ENCODE results near the gene KLHL12. TPM values are rescaled to one million over a fixed set of nuclear protein-coding genes. Genes with fewer than 3 reads are reported as not detected.

Gene KLHL12
- polyA plus RNA-seq, 1 donor from 2014 or later, result 62.8 TPM

GRCh38 chr1:202860744-202861419 is 66.2 kb downstream of the KLHL12 start:
- H3K36me3 ChIP-seq (ENCODE audit: insufficient read depth, low read length), result no peaks in the 10 kb centered on the region
- no peaks in the 10 kb centered on the region for H3F3A ChIP-seq (ENCODE audit: insufficient read depth, low read length, poor library complexity, severe bottlenecking)
- peak overlapping the region; percentile 64 for H3K9ac ChIP-seq (ENCODE audit: low read length)
- no peaks in the 10 kb centered on the region for H3K9me3 ChIP-seq (ENCODE audit: low read length)
- peak overlapping the region; percentile 91 for H3K4me3 ChIP-seq (ENCODE audit: low read length)
- H3K79me2 ChIP-seq (replicated peaks; ENCODE audit: insufficient read depth, low read length), result no peaks in the 10 kb centered on the region
- peak overlapping the region; percentile 57 for H3K4me2 ChIP-seq (ENCODE audit: low read length)
- TF ChIP-seq CTCF (IDR thresholded peaks at IDR 0.05; ENCODE audit: poor library complexity, severe bottlenecking) (peak; percentile 24), MXI1 (conservative IDR thresholded peaks at IDR 0.05; ENCODE audit: poor library complexity, severe bottlenecking) (peak; percentile 49), EZH2 (IDR thresholded peaks at IDR 0.05; ENCODE audit: borderline replicate concordance, insufficient read depth, low read length, poor library complexity, severe bottlenecking) (no peak), TAF1 (IDR thresholded peaks at IDR 0.05; ENCODE audit: low read depth) (peak; percentile 53), EP300 (conservative IDR thresholded peaks at IDR 0.05; ENCODE audit: poor library complexity, severe bottlenecking) (no peak), RAD21 (conservative IDR thresholded peaks at IDR 0.05) (no peak), SMC3 (conservative IDR thresholded peaks at IDR 0.05; ENCODE audit: poor library complexity) (peak; percentile 12)
- H3K27ac ChIP-seq (ENCODE audit: low read length), result peak overlapping the region; percentile 37
- H2AFZ ChIP-seq (ENCODE audit: low read depth, low read length), result peak overlapping the region; percentile 73
- H4K20me1 ChIP-seq (ENCODE audit: insufficient read depth), result no peaks in the 10 kb centered on the region
- H3K27me3 ChIP-seq (ENCODE audit: insufficient read depth, low read depth, low read length), result peaks cover 15% of the 10 kb centered on the region
- no peaks in the 10 kb centered on the region for H3K9me2 ChIP-seq (ENCODE audit: insufficient read depth, low read length)

GRCh38 chr1:202858789-202859414 is 68.1 kb downstream of the KLHL12 start:
- Histone ChIP-seq H3K4me3 (ENCODE audit: low read length) (no peak overlapping the region), H3F3A (ENCODE audit: insufficient read depth, low read length, poor library complexity, severe bottlenecking) (no peaks in the 10 kb centered on the region), H3K9me2 (ENCODE audit: insufficient read depth, low read length) (no peaks in the 10 kb centered on the region), H4K20me1 (ENCODE audit: insufficient read depth) (no peaks in the 10 kb centered on the region), H3K9ac (ENCODE audit: low read length) (no peak overlapping the region), H2AFZ (ENCODE audit: low read depth, low read length) (no peak overlapping the region), H3K27ac (ENCODE audit: low read length) (no peak overlapping the region), H3K36me3 (ENCODE audit: insufficient read depth, low read length) (no peaks in the 10 kb centered on the region), H3K9me3 (ENCODE audit: low read length) (no peaks in the 10 kb centered on the region), H3K79me2 (replicated peaks; ENCODE audit: insufficient read depth, low read length) (no peaks in the 10 kb centered on the region), H3K4me2 (ENCODE audit: low read length) (no peak overlapping the region), H3K27me3 (ENCODE audit: insufficient read depth, low read depth, low read length) (peaks cover 15% of the 10 kb centered on the region)
- no peak for TF ChIP-seq CTCF (IDR thresholded peaks at IDR 0.05; ENCODE audit: poor library complexity, severe bottlenecking)
- no peak for TF ChIP-seq EP300 (conservative IDR thresholded peaks at IDR 0.05; ENCODE audit: poor library complexity, severe bottlenecking)
- no peak for TF ChIP-seq MXI1 (conservative IDR thresholded peaks at IDR 0.05; ENCODE audit: poor library complexity, severe bottlenecking)

- Histone ChIP-seq H3K4me2 (ENCODE audit: low read length) (no peak overlapping the region), H4K20me1 (ENCODE audit: insufficient read depth) (no peaks in the 10 kb centered on the region), H3K36me3 (ENCODE audit: insufficient read depth, low read length) (no peaks in the 10 kb centered on the region), H3F3A (ENCODE audit: insufficient read depth, low read length, poor library complexity, severe bottlenecking) (no peaks in the 10 kb centered on the region), H3K27me3 (ENCODE audit: insufficient read depth, low read depth, low read length) (peaks cover 15% of the 10 kb centered on the region), H3K27ac (ENCODE audit: low read length) (no peak overlapping the region), H2AFZ (ENCODE audit: low read depth, low read length) (no peak overlapping the region), H3K4me3 (ENCODE audit: low read length) (no peak overlapping the region), H3K79me2 (replicated peaks; ENCODE audit: insufficient read depth, low read length) (no peaks in the 10 kb centered on the region), H3K9me2 (ENCODE audit: insufficient read depth, low read length) (no peaks in the 10 kb centered on the region), H3K9ac (ENCODE audit: low read length) (no peak overlapping the region), H3K9me3 (ENCODE audit: low read length) (no peaks in the 10 kb centered on the region)
- TF ChIP-seq POLR2AphosphoS5 (IDR thresholded peaks at IDR 0.05) (no peak), RAD21 (conservative IDR thresholded peaks at IDR 0.05) (no peak), EZH2 (IDR thresholded peaks at IDR 0.05; ENCODE audit: borderline replicate concordance, insufficient read depth, low read length, poor library complexity, severe bottlenecking) (no peak), SMC3 (conservative IDR thresholded peaks at IDR 0.05; ENCODE audit: poor library complexity) (no peak), EP300 (conservative IDR thresholded peaks at IDR 0.05; ENCODE audit: poor library complexity, severe bottlenecking) (no peak), MXI1 (conservative IDR thresholded peaks at IDR 0.05; ENCODE audit: poor library complexity, severe bottlenecking) (no peak), CTCF (IDR thresholded peaks at IDR 0.05; ENCODE audit: poor library complexity, severe bottlenecking) (no peak), REST (IDR thresholded peaks at IDR 0.05; ENCODE audit: borderline replicate concordance) (no peak), TAF1 (IDR thresholded peaks at IDR 0.05; ENCODE audit: low read depth) (no peak)
Observed at GRCh38 chr1:202858331-202858730, 68.7 kb downstream of the KLHL12 start.
